Liver (tissue), 9 donors: ENCODE data around the gene MYO5A. TPM values are rescaled to one million over a fixed set of nuclear protein-coding genes. Genes with fewer than 3 reads are reported as not detected.

ENCODE experiments used
- DNase-seq: peaks from one replicate; pipeline ENCODE4 v3.0.0-alpha.2; 2017; ENCODE audit warnings: low spot score
- H3K27ac ChIP-seq, 2 donors: one replicate each; pipeline ENCODE4 v1.7.0; 2013; ENCODE audit warnings: inconsistent platforms in 2 of 2, low read length in 2 of 2, control low read depth in 1 of 2, low read depth in 1 of 2, mild to moderate bottlenecking in 1 of 2
- H3K27me3 ChIP-seq, 4 donors: one replicate each; pipeline versions ENCODE4 v1.6.1 to v1.7.0; 2013; ENCODE audit warnings: low read length in 3 of 4, inconsistent platforms in 1 of 4, mild to moderate bottlenecking in 1 of 4, moderate library complexity in 1 of 4; ENCODE audit not compliant: control insufficient read depth in 4 of 4, insufficient read depth in 4 of 4
- H3K36me3 ChIP-seq, 4 donors: one replicate each; pipeline versions ENCODE4 v1.6.1 to v1.7.0; 2013; ENCODE audit warnings: low read length in 3 of 4, mild to moderate bottlenecking in 3 of 4, low read depth in 1 of 4, moderate library complexity in 1 of 4; ENCODE audit not compliant: control insufficient read depth in 4 of 4, insufficient read depth in 3 of 4
- H3K4me1 ChIP-seq, 4 donors: one replicate each; pipeline versions ENCODE4 v1.6.1 to v1.7.0; 2013; ENCODE audit warnings: low read length in 3 of 4, mild to moderate bottlenecking in 3 of 4, moderate library complexity in 1 of 4; ENCODE audit not compliant: control insufficient read depth in 4 of 4, insufficient read depth in 4 of 4
- H3K4me3 ChIP-seq, 3 donors: one replicate each; pipeline versions ENCODE4 v1.6.1 to v1.7.0; 2013; ENCODE audit warnings: low read length in 3 of 3, control low read depth in 1 of 3, low read depth in 1 of 3, mild to moderate bottlenecking in 1 of 3
- H3K9ac ChIP-seq, 2 donors: one replicate each; pipeline ENCODE4 v1.7.0; 2013; ENCODE audit warnings: low read length in 2 of 2, mild to moderate bottlenecking in 2 of 2, moderate library complexity in 2 of 2, control low read depth in 1 of 2, low read depth in 1 of 2
- H3K9me3 ChIP-seq, 4 donors: one replicate each; pipeline versions ENCODE4 v1.6.1 to v1.7.0; 2013; ENCODE audit warnings: low read length in 3 of 4; ENCODE audit not compliant: control insufficient read depth in 4 of 4
- ATF3 ChIP-seq: IDR thresholded peaks from 2 replicates; pipeline ENCODE4 v1.6.1; 2016; ENCODE audit warnings: antibody characterized with exemption
- EGR1 ChIP-seq, 2 donors: IDR thresholded peaks; 2 replicates each; pipeline ENCODE4 v1.6.1; 2016 to 2018; ENCODE audit warnings: antibody characterized with exemption in 2 of 2, low read depth in 2 of 2
- FOXA1 ChIP-seq: IDR thresholded peaks from 2 replicates; pipeline ENCODE4 v1.6.1; 2016; ENCODE audit warnings: antibody characterized with exemption
- FOXA2 ChIP-seq: IDR thresholded peaks from 2 replicates; pipeline ENCODE4 v1.6.1; 2016; ENCODE audit warnings: antibody characterized with exemption
- GABPA ChIP-seq, 2 donors: IDR thresholded peaks in 1 of 2; conservative IDR thresholded peaks in 1 of 2; 2 replicates each; pipeline ENCODE4 v1.6.1; 2016; ENCODE audit warnings: antibody characterized with exemption in 2 of 2, mild to moderate bottlenecking in 1 of 2, moderate library complexity in 1 of 2
- HNF4A ChIP-seq, 2 donors: conservative IDR thresholded peaks; 2 replicates each; pipeline ENCODE4 v1.6.1; 2016; ENCODE audit warnings: antibody characterized with exemption in 2 of 2, mild to moderate bottlenecking in 2 of 2
- HNF4G ChIP-seq: IDR thresholded peaks from 2 replicates; pipeline ENCODE4 v1.6.1; 2016; ENCODE audit warnings: antibody characterized with exemption
- JUND ChIP-seq, 2 donors: IDR thresholded peaks; 2 replicates each; pipeline ENCODE4 v1.6.1; 2016; ENCODE audit warnings: antibody characterized with exemption in 2 of 2
- MAX ChIP-seq: IDR thresholded peaks from 2 replicates; pipeline ENCODE4 v1.6.1; 2016; ENCODE audit warnings: antibody characterized with exemption
- NR2F2 ChIP-seq: IDR thresholded peaks from 2 replicates; pipeline ENCODE4 v1.6.1; 2016; ENCODE audit warnings: antibody characterized with exemption
- RAD21 ChIP-seq, 2 donors: IDR thresholded peaks; 2 replicates each; pipeline ENCODE4 v1.6.1; 2016; ENCODE audit warnings: antibody characterized with exemption in 2 of 2, mild to moderate bottlenecking in 2 of 2
- RXRA ChIP-seq, 2 donors: IDR thresholded peaks; 2 replicates each; pipeline ENCODE4 v1.6.1; 2017 to 2018; ENCODE audit warnings: antibody characterized with exemption in 2 of 2, mild to moderate bottlenecking in 1 of 2
- SP1 ChIP-seq: IDR thresholded peaks from 2 replicates; pipeline ENCODE4 v1.6.1; 2018; ENCODE audit warnings: antibody characterized with exemption, mild to moderate bottlenecking
- TAF1 ChIP-seq: conservative IDR thresholded peaks from 2 replicates; pipeline ENCODE4 v1.6.1; 2016; ENCODE audit warnings: antibody characterized with exemption, mild to moderate bottlenecking
- YY1 ChIP-seq: IDR thresholded peaks from 2 replicates; pipeline ENCODE4 v1.6.1; 2016; ENCODE audit warnings: antibody characterized with exemption, mild to moderate bottlenecking
- ZBTB33 ChIP-seq: IDR thresholded peaks from 2 replicates; pipeline ENCODE4 v1.6.1; 2016; ENCODE audit warnings: antibody characterized with exemption
- WGBS: extraction: QIAGEN DNeasy Blood & Tissue Kit; methylation state at CpG from one replicate; pipeline ENCODE4 v1.1.7; 2013; 5-methylcytosine and 5-hydroxymethylcytosine counted together
- polyA plus RNA-seq, 2 donors: library from polyadenylated mRNA; stranded (reverse) in 1 of 2; unstranded in 1 of 2; fragments of 200-250 nt in 1 of 2; fragments of >200 nt in 1 of 2; fragmentation: Nextera tagmentation in 1 of 2; extraction: Ambion mirVana in 1 of 2; gene quantifications; one replicate each; pipeline versions ENCODE4 v1.2.1 to v1.2.3, GENCODE V29; 2013 to 2015
- total RNA-seq, 2 donors: library from RNA; depleted of rRNA; stranded (reverse); fragments of >200 nt; gene quantifications; one replicate each; pipeline ENCODE4 v1.2.3, GENCODE V29; 2014
- TF ChIP-seq, protein P1 (sequence below): fragments of 150-350 bp; IDR thresholded peaks from 2 replicates; pipeline ENCODE4 v1.5.1; 2017; ENCODE audit warnings: improper control_type of control experiment, low read depth, low read length; ENCODE audit not compliant: missing input control
- TF ChIP-seq, protein P2 (sequence below): IDR thresholded peaks from 2 replicates; pipeline ENCODE4 v1.6.1; 2016; ENCODE audit warnings: antibody characterized with exemption, mild to moderate bottlenecking
- donor health status: healthy.
- donor health status: healthy.
- donor health status: healthy.
- donor health status: healthy.
- donor health status: healthy.

Gene MYO5A
- total and polyA plus RNA-seq, 4 donors: 1.0 to 7.1 (median 3.0) TPM

DNA sequence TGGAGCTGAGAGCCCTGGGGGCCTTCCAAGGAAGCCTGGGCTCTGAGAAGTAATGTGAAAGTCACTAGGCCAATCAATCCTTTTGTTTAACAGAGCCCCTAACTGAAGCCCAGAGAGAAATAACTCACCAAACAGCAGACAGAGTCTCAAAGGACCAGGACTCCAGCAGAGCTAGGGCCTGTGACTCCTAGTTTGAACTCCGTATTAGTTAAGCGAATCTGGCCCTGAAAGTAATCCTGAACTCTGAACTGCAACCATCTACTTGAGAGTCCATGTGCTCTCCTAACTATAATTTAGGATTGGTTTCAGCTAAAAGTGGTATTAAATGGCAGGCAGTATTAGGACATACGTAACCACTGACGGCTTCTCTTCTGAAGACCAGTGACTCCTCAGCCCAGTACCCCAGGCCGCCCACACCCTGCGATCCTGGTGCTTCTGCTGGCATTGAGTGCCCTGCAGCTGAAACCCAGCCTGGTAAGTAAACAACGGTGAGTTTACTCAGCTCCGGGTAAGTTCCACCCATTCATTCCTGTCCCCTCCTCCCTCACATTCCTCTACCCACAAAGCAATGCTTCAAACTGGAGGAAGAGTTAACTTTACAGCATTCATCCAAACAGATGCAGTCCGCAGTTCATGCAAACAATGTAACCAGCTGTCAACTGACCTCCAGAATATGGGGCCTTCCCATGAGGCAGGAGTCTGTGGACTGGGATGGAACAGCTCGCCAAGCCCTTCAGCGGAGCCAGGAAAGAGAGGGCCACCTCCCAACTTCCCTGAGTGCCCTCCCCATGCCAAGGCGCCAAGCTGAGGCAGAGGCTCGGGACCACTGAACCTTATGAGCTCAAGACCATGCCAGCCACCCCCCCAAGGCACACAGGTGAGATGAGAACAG lies 240.4 kb downstream of the MYO5A start:
- DNase-seq: peak; percentile 35

More for the DNA sequence above, 240.4 kb downstream of the MYO5A start:
- Histone ChIP-seq H3K36me3 (no peaks in the 10 kb centered on the region), H3K9me3 (no peaks in the 10 kb centered on the region), H3K4me1 (peaks cover 3 to 20% (median 14%) of the 10 kb centered on the region in 4 donors), H3K9ac (no peak overlapping the region), H3K27ac (peak overlapping the region; percentile 65 to 66), H3K4me3 (no peak overlapping the region), H3K27me3 (no peaks in the 10 kb centered on the region)
- TF ChIP-seq, protein P1, sequence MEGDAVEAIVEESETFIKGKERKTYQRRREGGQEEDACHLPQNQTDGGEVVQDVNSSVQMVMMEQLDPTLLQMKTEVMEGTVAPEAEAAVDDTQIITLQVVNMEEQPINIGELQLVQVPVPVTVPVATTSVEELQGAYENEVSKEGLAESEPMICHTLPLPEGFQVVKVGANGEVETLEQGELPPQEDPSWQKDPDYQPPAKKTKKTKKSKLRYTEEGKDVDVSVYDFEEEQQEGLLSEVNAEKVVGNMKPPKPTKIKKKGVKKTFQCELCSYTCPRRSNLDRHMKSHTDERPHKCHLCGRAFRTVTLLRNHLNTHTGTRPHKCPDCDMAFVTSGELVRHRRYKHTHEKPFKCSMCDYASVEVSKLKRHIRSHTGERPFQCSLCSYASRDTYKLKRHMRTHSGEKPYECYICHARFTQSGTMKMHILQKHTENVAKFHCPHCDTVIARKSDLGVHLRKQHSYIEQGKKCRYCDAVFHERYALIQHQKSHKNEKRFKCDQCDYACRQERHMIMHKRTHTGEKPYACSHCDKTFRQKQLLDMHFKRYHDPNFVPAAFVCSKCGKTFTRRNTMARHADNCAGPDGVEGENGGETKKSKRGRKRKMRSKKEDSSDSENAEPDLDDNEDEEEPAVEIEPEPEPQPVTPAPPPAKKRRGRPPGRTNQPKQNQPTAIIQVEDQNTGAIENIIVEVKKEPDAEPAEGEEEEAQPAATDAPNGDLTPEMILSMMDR: no peak
- TF ChIP-seq SP1 (peak; percentile 97), YY1 (peak; percentile 77), MAX (peak; percentile 83), TAF1 (peak; percentile 37), FOXA2 (peak; percentile 99), EGR1 (IDR thresholded peaks at IDR 0.05; ENCODE audit: low read depth in 2 of 2) (peak in 1 of 2 donors; percentile 56), JUND (IDR thresholded peaks at IDR 0.05) (peak; percentile 63 to 78), HNF4A (conservative IDR thresholded peaks at IDR 0.05) (peak; percentile 81 to 89), HNF4G (peak; percentile 38), FOXA1 (peak; percentile 99), ZBTB33 (peak; percentile 59), NR2F2 (no peak), RAD21 (IDR thresholded peaks at IDR 0.05) (peak; percentile 42 to 48), RXRA (IDR thresholded peaks at IDR 0.05) (peak; percentile 89 to 93), ATF3 (no peak), GABPA (IDR thresholded peaks at IDR 0.05 in 1 of 2, conservative IDR thresholded peaks at IDR 0.05 in 1 of 2) (peak in 1 of 2 donors; percentile 62)
- TF ChIP-seq, protein P2, sequence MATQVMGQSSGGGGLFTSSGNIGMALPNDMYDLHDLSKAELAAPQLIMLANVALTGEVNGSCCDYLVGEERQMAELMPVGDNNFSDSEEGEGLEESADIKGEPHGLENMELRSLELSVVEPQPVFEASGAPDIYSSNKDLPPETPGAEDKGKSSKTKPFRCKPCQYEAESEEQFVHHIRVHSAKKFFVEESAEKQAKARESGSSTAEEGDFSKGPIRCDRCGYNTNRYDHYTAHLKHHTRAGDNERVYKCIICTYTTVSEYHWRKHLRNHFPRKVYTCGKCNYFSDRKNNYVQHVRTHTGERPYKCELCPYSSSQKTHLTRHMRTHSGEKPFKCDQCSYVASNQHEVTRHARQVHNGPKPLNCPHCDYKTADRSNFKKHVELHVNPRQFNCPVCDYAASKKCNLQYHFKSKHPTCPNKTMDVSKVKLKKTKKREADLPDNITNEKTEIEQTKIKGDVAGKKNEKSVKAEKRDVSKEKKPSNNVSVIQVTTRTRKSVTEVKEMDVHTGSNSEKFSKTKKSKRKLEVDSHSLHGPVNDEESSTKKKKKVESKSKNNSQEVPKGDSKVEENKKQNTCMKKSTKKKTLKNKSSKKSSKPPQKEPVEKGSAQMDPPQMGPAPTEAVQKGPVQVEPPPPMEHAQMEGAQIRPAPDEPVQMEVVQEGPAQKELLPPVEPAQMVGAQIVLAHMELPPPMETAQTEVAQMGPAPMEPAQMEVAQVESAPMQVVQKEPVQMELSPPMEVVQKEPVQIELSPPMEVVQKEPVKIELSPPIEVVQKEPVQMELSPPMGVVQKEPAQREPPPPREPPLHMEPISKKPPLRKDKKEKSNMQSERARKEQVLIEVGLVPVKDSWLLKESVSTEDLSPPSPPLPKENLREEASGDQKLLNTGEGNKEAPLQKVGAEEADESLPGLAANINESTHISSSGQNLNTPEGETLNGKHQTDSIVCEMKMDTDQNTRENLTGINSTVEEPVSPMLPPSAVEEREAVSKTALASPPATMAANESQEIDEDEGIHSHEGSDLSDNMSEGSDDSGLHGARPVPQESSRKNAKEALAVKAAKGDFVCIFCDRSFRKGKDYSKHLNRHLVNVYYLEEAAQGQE: peak; percentile 89
- 31% methylated on average over 13 of the region's 13 CpGs for WGBS
